ENCODE measurements around the gene LIMCH1. TPM values are rescaled to one million over a fixed set of nuclear protein-coding genes. Genes with fewer than 3 reads are reported as not detected.

Gene LIMCH1
- total RNA-seq, 2 experiments from 2014 or later: not detected

DNA sequence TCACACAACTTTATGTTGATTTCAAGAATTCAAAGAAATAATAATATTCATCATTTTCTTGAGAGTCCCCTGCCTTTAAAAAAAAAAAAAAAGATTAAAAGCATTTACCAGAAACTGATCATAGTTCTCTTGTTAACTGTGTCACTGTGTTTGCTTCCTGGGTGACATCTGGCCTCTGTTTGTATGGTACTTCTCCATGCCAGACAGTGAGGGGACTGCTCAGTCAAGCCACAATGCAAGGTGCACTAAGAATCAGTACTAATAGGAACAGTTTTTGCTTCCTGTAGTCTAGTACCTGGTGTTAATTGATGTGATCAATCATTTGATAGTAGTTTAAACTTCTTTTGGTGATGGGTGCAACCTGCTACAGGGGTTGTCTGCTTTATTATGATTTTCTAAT, 133.0 kb downstream of the LIMCH1 start:
- DNase-seq (ENCODE audit: low spot score): no peak
- H3K4me1 ChIP-seq (ENCODE audit: insufficient read depth, low read length, poor library complexity, severe bottlenecking): no peaks in the 10 kb centered on the region
- no peaks in the 10 kb centered on the region for H3K9me2 ChIP-seq (ENCODE audit: insufficient read depth, low read length)
- intact Hi-C loops (cut with micrococcal nuclease; ENCODE audit: unreplicated experiment): no loop called here
- H3K4me2 ChIP-seq (ENCODE audit: low read length): no peak overlapping the region
- H4K20me1 ChIP-seq (ENCODE audit: insufficient read depth, low read length): no peaks in the 10 kb centered on the region
- H2AFZ ChIP-seq (ENCODE audit: low read length): no peak overlapping the region
- no peak overlapping the region for H3K4me3 ChIP-seq (ENCODE audit: low read depth, low read length, poor library complexity, severe bottlenecking)
- POLR2A ChIA-PET: interaction anchor here (0.7 kb wide), 1 partner anchor 16 kb away, joined by 4 read pairs; no protein-coding TSS in a partner anchor
- CTCF ChIA-PET (ENCODE audit: unreplicated experiment): no interaction called here
- H3K27ac ChIP-seq (ENCODE audit: low read depth, low read length, poor library complexity, severe bottlenecking): no peak overlapping the region
- no TSS peak for BruUV-seq (replicated peaks)
- H3K36me3 ChIP-seq (ENCODE audit: insufficient read depth, low read length): no peaks in the 10 kb centered on the region
- H3K79me2 ChIP-seq (ENCODE audit: insufficient read depth, low read depth, low read length): no peaks in the 10 kb centered on the region
- H3K9me3 ChIP-seq (ENCODE audit: low read length): no peaks in the 10 kb centered on the region
- no peak for TF ChIP-seq EZH2phosphoT487 (IDR thresholded peaks at IDR 0.05; ENCODE audit: borderline replicate concordance, low read depth, low read length)
- TF ChIP-seq, protein P1, sequence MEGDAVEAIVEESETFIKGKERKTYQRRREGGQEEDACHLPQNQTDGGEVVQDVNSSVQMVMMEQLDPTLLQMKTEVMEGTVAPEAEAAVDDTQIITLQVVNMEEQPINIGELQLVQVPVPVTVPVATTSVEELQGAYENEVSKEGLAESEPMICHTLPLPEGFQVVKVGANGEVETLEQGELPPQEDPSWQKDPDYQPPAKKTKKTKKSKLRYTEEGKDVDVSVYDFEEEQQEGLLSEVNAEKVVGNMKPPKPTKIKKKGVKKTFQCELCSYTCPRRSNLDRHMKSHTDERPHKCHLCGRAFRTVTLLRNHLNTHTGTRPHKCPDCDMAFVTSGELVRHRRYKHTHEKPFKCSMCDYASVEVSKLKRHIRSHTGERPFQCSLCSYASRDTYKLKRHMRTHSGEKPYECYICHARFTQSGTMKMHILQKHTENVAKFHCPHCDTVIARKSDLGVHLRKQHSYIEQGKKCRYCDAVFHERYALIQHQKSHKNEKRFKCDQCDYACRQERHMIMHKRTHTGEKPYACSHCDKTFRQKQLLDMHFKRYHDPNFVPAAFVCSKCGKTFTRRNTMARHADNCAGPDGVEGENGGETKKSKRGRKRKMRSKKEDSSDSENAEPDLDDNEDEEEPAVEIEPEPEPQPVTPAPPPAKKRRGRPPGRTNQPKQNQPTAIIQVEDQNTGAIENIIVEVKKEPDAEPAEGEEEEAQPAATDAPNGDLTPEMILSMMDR (conservative IDR thresholded peaks at IDR 0.05; ENCODE audit: low read length): no peak

DNA sequence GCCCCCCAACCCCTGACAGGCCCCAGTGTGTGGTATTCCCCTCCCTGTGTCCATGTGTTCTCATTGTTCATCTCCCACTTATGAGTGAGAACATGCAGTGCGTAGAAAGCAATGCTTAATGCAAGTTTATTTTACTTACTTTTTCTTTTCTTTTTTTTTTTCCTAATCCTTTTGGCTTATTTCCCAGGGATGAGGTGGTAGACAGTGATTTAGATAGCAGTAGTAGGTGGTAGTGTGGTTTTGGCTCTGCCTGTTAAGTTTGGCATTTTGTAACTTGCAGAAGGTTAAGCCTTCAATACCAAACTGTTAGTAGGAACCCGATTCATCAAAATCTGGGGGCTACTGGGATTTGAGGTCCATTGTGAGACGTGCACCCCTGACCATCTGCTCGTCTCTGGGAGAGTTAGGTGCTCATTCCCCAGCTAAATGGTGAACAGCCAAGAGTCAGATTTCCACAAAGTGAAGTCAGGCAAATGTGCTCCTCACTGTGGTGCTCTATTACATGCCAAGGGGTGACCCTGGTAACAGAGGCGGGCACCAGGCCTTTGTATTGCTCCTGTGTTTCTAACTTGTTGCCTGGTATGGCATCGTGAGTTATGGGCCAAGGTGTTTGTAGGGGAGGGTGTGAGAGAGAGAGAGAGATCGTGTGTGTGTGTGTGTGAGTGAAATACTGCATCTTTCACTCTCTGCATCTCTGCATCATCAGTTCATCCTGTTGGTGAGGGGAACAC, 140.3 kb downstream of the LIMCH1 start:
- no peaks in the 10 kb centered on the region for H3K4me1 ChIP-seq (ENCODE audit: insufficient read depth, low read length, poor library complexity, severe bottlenecking)
- BruUV-seq (replicated peaks): no TSS peak
- H3K36me3 ChIP-seq (ENCODE audit: insufficient read depth, low read length): no peaks in the 10 kb centered on the region
- H3K27ac ChIP-seq (ENCODE audit: low read depth, low read length, poor library complexity, severe bottlenecking): no peak overlapping the region
- H3K4me2 ChIP-seq (ENCODE audit: low read length): no peak overlapping the region
- TF ChIP-seq, protein P1 (conservative IDR thresholded peaks at IDR 0.05; ENCODE audit: low read length): no peak
- no peak for TF ChIP-seq EZH2phosphoT487 (IDR thresholded peaks at IDR 0.05; ENCODE audit: borderline replicate concordance, low read depth, low read length)
- ChIA-PET CTCF (ENCODE audit: unreplicated experiment) (no interaction called here), POLR2A (no interaction called here)
- no peaks in the 10 kb centered on the region for H3K79me2 ChIP-seq (ENCODE audit: insufficient read depth, low read depth, low read length)
- H3K4me3 ChIP-seq (ENCODE audit: low read depth, low read length, poor library complexity, severe bottlenecking): no peak overlapping the region
- no peak for DNase-seq (ENCODE audit: low spot score)
- intact Hi-C loops (cut with micrococcal nuclease; ENCODE audit: unreplicated experiment): no loop called here
- no peaks in the 10 kb centered on the region for H4K20me1 ChIP-seq (ENCODE audit: insufficient read depth, low read length)
- no peak overlapping the region for H2AFZ ChIP-seq (ENCODE audit: low read length)
- no peaks in the 10 kb centered on the region for H3K9me3 ChIP-seq (ENCODE audit: low read length)
- H3K9me2 ChIP-seq (ENCODE audit: insufficient read depth, low read length): no peaks in the 10 kb centered on the region

DNA sequence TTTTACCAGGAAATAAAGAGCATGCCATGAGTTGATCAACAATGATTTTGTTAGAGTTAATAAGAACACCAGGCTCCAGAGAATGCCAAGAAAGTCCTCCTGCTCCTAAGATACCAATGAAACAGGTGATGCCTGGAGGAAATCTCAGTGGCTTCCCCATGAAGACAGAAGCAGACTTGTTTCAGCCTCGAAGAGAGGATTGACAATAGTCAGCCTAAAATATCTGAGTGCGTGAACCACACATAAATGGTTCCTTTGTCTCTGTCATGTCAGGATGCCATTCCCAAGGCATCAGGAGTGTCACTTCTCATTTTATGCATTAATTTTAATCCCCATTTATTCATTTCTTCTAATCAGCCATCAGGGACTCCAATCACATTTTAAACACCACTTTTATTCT, 141.0 kb downstream of the LIMCH1 start:
- intact Hi-C loops (cut with micrococcal nuclease; ENCODE audit: unreplicated experiment): no loop called here
- no peak for DNase-seq (ENCODE audit: low spot score)
- no peak overlapping the region for H2AFZ ChIP-seq (ENCODE audit: low read length)
- no peaks in the 10 kb centered on the region for H3K9me2 ChIP-seq (ENCODE audit: insufficient read depth, low read length)
- no peak overlapping the region for H3K27ac ChIP-seq (ENCODE audit: low read depth, low read length, poor library complexity, severe bottlenecking)
- H3K9me3 ChIP-seq (ENCODE audit: low read length): no peaks in the 10 kb centered on the region
- POLR2A ChIA-PET: no interaction called here
- no peaks in the 10 kb centered on the region for H3K36me3 ChIP-seq (ENCODE audit: insufficient read depth, low read length)
- H3K4me3 ChIP-seq (ENCODE audit: low read depth, low read length, poor library complexity, severe bottlenecking): no peak overlapping the region
- CTCF ChIA-PET (ENCODE audit: unreplicated experiment): no interaction called here
- H3K4me1 ChIP-seq (ENCODE audit: insufficient read depth, low read length, poor library complexity, severe bottlenecking): no peaks in the 10 kb centered on the region
- no TSS peak for BruUV-seq (replicated peaks)
- H3K4me2 ChIP-seq (ENCODE audit: low read length): no peak overlapping the region
- H3K79me2 ChIP-seq (ENCODE audit: insufficient read depth, low read depth, low read length): no peaks in the 10 kb centered on the region
- H4K20me1 ChIP-seq (ENCODE audit: insufficient read depth, low read length): no peaks in the 10 kb centered on the region
- TF ChIP-seq, protein P1 (conservative IDR thresholded peaks at IDR 0.05; ENCODE audit: low read length): no peak
- no peak for TF ChIP-seq EZH2phosphoT487 (IDR thresholded peaks at IDR 0.05; ENCODE audit: borderline replicate concordance, low read depth, low read length)
